SU-DHL-6 (cell line): ENCODE results near the gene AIFM2.

Source experiments
- H2AFZ ChIP-seq: fragments of 200-600 bp; sonication (generic); 2 replicates; pipeline ENCODE4 v1.6.1; 2014; ENCODE audit warnings: low read depth, mild to moderate bottlenecking, moderate library complexity, mixed read lengths, antibody characterized with exemption, low read length; ENCODE audit not compliant: severe bottlenecking
- H3F3A ChIP-seq: fragments of 200-600 bp; shearing (Covaris generic); 2 replicates; pipeline ENCODE4 v1.6.0; 2016; ENCODE audit warnings: antibody characterized with exemption, mild to moderate bottlenecking; ENCODE audit not compliant: insufficient read depth
- H3K27ac ChIP-seq: fragments of 200-600 bp; sonication (generic); 2 replicates; pipeline ENCODE4 v1.5.1; 2016; ENCODE audit warnings: low read depth, mild to moderate bottlenecking, low read length, moderate library complexity, mixed read lengths
- H3K27me3 ChIP-seq: fragments of 200-600 bp; sonication (generic), shearing (Covaris generic); 2 replicates; pipeline ENCODE4 v1.6.0; 2014; ENCODE audit warnings: mild to moderate bottlenecking, low read length
- H3K36me3 ChIP-seq: fragments of 200-600 bp; sonication (generic); 2 replicates; pipeline ENCODE4 v1.6.1; 2014; ENCODE audit warnings: mild to moderate bottlenecking, low read length, mixed read lengths
- H3K4me2 ChIP-seq: fragments of 300-600, 200-600 bp; shearing (Covaris generic), sonication (generic); 2 replicates; pipeline ENCODE4 v1.6.0; 2014; ENCODE audit warnings: low read length, low read depth, mild to moderate bottlenecking; ENCODE audit not compliant: poor library complexity, severe bottlenecking
- H3K4me3 ChIP-seq: fragments of 200-600 bp; sonication (generic); 2 replicates; pipeline ENCODE4 v1.5.1; 2014; ENCODE audit warnings: antibody characterized with exemption, low read length, mild to moderate bottlenecking, mixed read lengths; ENCODE audit not compliant: insufficient read depth, poor library complexity, severe bottlenecking
- H3K79me2 ChIP-seq: fragments of 200-600 bp; sonication (generic); 2 replicates; pipeline ENCODE4 v1.6.1; 2014; ENCODE audit warnings: mild to moderate bottlenecking, low read length, moderate library complexity; ENCODE audit not compliant: insufficient read depth
- H3K9ac ChIP-seq: fragments of 200-600 bp; sonication (generic); 2 replicates; pipeline ENCODE4 v1.7.0; 2014; ENCODE audit warnings: mild to moderate bottlenecking, low read length
- H3K9me2 ChIP-seq: fragments of 200-600 bp; sonication (generic); replicated peaks from 2 replicates; pipeline ENCODE4 v1.6.1; 2014; ENCODE audit warnings: low read length; ENCODE audit not compliant: insufficient read depth
- H3K9me3 ChIP-seq: fragments of 200-600 bp; sonication (generic); 2 replicates; pipeline ENCODE4 v1.6.1; 2014; ENCODE audit warnings: low read length, mixed read lengths; ENCODE audit not compliant: insufficient read depth
- H4K20me1 ChIP-seq: fragments of 200-600 bp; sonication (generic); 2 replicates; pipeline ENCODE4 v1.6.1; 2014; ENCODE audit warnings: low read depth, mild to moderate bottlenecking, antibody characterized with exemption, low read length, moderate library complexity, mixed read lengths
- CTCF ChIP-seq: fragments of 200-600 bp; sonication (generic); IDR thresholded peaks from one replicate; pipeline ENCODE4 v1.5.1; 2017; ENCODE audit warnings: antibody characterized with exemption, mild to moderate bottlenecking, low read length, moderate library complexity; ENCODE audit not compliant: insufficient read depth, poor library complexity, severe bottlenecking
- EZH2phosphoT487 ChIP-seq: fragments of 200-600 bp; sonication (generic), shearing (Covaris generic); conservative IDR thresholded peaks from 2 replicates; pipeline ENCODE4 v1.6.1; 2018; ENCODE audit warnings: mild to moderate bottlenecking, antibody characterized with exemption, low read length, moderate library complexity, mixed read lengths

The AIFM2 gene

GRCh38 chr10:70069346-70069745, 63.3 kb downstream of the AIFM2 start:
- Histone ChIP-seq H3K9ac (no peak overlapping the region), H3K9me2 (no peaks in the 10 kb centered on the region), H3K27me3 (no peaks in the 10 kb centered on the region), H3K27ac (no peak overlapping the region), H3F3A (no peaks in the 10 kb centered on the region), H4K20me1 (no peaks in the 10 kb centered on the region), H3K79me2 (no peaks in the 10 kb centered on the region), H2AFZ (no peak overlapping the region), H3K9me3 (no peaks in the 10 kb centered on the region), H3K4me3 (no peak overlapping the region), H3K36me3 (no peaks in the 10 kb centered on the region), H3K4me2 (no peak overlapping the region)
- TF ChIP-seq CTCF (no peak), EZH2phosphoT487 (no peak)

GRCh38 chr10:70068925-70069324, 63.7 kb downstream of the AIFM2 start:
- Histone ChIP-seq H3K27ac (no peak overlapping the region), H3K79me2 (no peaks in the 10 kb centered on the region), H3K4me3 (no peak overlapping the region), H3K9ac (no peak overlapping the region), H3K4me2 (no peak overlapping the region), H3K27me3 (no peaks in the 10 kb centered on the region), H3F3A (no peaks in the 10 kb centered on the region), H2AFZ (no peak overlapping the region), H3K36me3 (no peaks in the 10 kb centered on the region), H3K9me3 (no peaks in the 10 kb centered on the region), H4K20me1 (no peaks in the 10 kb centered on the region), H3K9me2 (no peaks in the 10 kb centered on the region)
- TF ChIP-seq CTCF (no peak), EZH2phosphoT487 (no peak)

- Histone ChIP-seq H3K36me3 (no peaks in the 10 kb centered on the region), H3K4me2 (no peak overlapping the region), H3K9me2 (no peaks in the 10 kb centered on the region), H3K9me3 (no peaks in the 10 kb centered on the region), H3K27ac (no peak overlapping the region), H3F3A (no peaks in the 10 kb centered on the region), H3K4me3 (no peak overlapping the region), H3K79me2 (no peaks in the 10 kb centered on the region), H4K20me1 (no peaks in the 10 kb centered on the region), H3K27me3 (no peaks in the 10 kb centered on the region), H3K9ac (no peak overlapping the region), H2AFZ (no peak overlapping the region)
- no peak for TF ChIP-seq CTCF
- no peak for TF ChIP-seq EZH2phosphoT487
Measured at GRCh38 chr10:70067586-70067985, 65.0 kb downstream of the AIFM2 start.
